Ishikawa (cell line): Measurements from ENCODE around the gene MON1A.

Source experiments
- CEBPB ChIP-seq: IDR thresholded peaks from 2 replicates; pipeline ENCODE4 v1.6.1; 2012
- CREB1 ChIP-seq: IDR thresholded peaks from 2 replicates; pipeline ENCODE4 v1.6.1; 2012; ENCODE audit warnings: low read depth
- EGR1 ChIP-seq: IDR thresholded peaks from 2 replicates; pipeline ENCODE4 v1.6.1; 2012
- EP300 ChIP-seq: IDR thresholded peaks from 2 replicates; pipeline ENCODE4 v1.6.1; 2012; ENCODE audit warnings: borderline replicate concordance
- FOXM1 ChIP-seq: IDR thresholded peaks from 2 replicates; pipeline ENCODE4 v1.6.1; 2012; ENCODE audit warnings: low read depth, borderline replicate concordance
- NFIC ChIP-seq: IDR thresholded peaks from 2 replicates; pipeline ENCODE4 v1.6.1; 2012
- RAD21 ChIP-seq: IDR thresholded peaks from 2 replicates; pipeline ENCODE4 v1.6.1; 2012; ENCODE audit warnings: low read depth
- TAF1 ChIP-seq: IDR thresholded peaks from 2 replicates; pipeline ENCODE4 v1.6.1; 2012; ENCODE audit warnings: low read depth, mild to moderate bottlenecking
- TCF12 ChIP-seq: IDR thresholded peaks from 2 replicates; pipeline ENCODE4 v1.6.1; 2012; ENCODE audit warnings: low read depth
- TEAD4 ChIP-seq: IDR thresholded peaks from 2 replicates; pipeline ENCODE4 v1.6.1; 2012
- YY1 ChIP-seq: IDR thresholded peaks from 2 replicates; pipeline ENCODE4 v1.6.1; 2012; ENCODE audit warnings: low read depth
- ZBTB7A ChIP-seq: IDR thresholded peaks from 2 replicates; pipeline ENCODE4 v1.6.1; 2012; ENCODE audit warnings: low read depth
- TF ChIP-seq, protein P1 (sequence below): IDR thresholded peaks from 2 replicates; pipeline ENCODE4 v1.6.1; 2012
- TF ChIP-seq, protein P2 (sequence below): IDR thresholded peaks from 2 replicates; pipeline ENCODE4 v1.6.1; 2012; ENCODE audit warnings: low read depth, mild to moderate bottlenecking
- TF ChIP-seq, protein P3 (sequence below): IDR thresholded peaks from 2 replicates; pipeline ENCODE4 v1.6.1; 2012

MON1A gene

DNA sequence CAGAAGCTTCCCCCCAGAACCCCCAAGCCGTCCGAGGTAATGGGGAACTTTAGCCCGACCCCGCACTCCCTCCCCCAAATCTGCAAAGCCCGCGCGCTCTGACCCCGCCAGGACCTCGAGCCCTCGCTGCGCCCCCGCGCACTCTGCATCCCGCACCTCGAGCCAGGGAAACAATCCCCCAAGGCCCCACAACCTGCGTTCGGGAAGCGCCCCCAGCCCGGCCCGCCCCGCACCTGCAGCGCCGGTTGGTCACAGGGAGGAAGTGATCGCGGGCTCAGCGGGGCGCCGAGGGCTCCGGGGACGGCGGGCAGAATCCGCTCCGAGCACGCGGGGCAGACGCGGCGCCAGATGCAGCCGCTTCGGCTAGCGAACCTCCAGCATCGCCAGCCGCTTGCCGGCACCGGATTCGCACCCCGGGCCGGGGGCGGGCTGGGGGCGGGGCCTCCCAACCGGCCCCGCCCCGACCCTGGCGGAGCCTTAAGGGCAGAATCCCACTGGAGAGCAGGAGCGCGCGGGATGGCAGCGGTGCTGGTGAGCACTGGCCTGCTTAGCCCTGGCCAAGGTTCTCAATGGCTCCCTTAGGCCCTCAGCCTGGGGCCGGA lies 60.0 kb downstream of the MON1A start, which contains the start of gene CAMKV:
CAMKV (minus strand) TSS at position 382 of the 602 bp plus-strand sequence. CDS start 7,518 bp downstream, outside the sequence.
- TF ChIP-seq FOXM1 = no peak
- TF ChIP-seq, protein P1, sequence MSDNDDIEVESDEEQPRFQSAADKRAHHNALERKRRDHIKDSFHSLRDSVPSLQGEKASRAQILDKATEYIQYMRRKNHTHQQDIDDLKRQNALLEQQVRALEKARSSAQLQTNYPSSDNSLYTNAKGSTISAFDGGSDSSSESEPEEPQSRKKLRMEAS = peak; percentile 42
- TF ChIP-seq TAF1 = no peak
- TF ChIP-seq EGR1 = no peak
- no peak for TF ChIP-seq CEBPB
- TF ChIP-seq, protein P2, sequence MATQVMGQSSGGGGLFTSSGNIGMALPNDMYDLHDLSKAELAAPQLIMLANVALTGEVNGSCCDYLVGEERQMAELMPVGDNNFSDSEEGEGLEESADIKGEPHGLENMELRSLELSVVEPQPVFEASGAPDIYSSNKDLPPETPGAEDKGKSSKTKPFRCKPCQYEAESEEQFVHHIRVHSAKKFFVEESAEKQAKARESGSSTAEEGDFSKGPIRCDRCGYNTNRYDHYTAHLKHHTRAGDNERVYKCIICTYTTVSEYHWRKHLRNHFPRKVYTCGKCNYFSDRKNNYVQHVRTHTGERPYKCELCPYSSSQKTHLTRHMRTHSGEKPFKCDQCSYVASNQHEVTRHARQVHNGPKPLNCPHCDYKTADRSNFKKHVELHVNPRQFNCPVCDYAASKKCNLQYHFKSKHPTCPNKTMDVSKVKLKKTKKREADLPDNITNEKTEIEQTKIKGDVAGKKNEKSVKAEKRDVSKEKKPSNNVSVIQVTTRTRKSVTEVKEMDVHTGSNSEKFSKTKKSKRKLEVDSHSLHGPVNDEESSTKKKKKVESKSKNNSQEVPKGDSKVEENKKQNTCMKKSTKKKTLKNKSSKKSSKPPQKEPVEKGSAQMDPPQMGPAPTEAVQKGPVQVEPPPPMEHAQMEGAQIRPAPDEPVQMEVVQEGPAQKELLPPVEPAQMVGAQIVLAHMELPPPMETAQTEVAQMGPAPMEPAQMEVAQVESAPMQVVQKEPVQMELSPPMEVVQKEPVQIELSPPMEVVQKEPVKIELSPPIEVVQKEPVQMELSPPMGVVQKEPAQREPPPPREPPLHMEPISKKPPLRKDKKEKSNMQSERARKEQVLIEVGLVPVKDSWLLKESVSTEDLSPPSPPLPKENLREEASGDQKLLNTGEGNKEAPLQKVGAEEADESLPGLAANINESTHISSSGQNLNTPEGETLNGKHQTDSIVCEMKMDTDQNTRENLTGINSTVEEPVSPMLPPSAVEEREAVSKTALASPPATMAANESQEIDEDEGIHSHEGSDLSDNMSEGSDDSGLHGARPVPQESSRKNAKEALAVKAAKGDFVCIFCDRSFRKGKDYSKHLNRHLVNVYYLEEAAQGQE = 0 out of 2 replicates have a peak, but pooled peaks have one; percentile 28
- TF ChIP-seq YY1 = no peak

DNA sequence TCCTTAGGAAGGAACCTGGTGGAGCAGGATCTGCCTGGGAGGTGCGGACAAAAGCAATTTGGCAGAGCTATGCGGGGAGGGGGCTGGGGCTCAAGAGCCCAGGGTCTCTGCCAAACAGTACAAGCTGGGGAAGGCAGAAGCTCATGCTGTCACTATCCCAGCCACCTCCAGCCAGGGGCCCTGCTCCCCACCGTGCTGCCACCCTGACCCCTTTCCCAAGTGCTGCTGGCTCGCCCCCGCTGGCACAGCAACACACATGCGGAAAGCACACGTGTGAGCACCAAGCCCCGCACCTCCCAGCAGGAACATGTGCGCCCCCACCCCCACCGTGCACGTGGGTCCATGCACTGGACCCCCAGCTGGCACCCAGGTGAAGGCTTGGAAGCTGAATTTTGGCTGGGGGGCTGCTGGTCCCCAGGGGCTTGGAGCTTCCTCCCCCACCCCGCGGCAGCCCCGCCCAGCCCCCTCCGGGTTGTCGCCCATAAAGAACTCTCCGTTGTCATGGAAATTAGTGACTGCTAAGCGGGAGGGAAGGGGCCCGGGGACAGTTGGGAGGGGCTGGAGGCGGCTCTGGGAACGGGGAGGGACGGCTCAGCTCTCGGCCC lies 60.6 kb downstream of the MON1A start:
- TF ChIP-seq, protein P3, sequence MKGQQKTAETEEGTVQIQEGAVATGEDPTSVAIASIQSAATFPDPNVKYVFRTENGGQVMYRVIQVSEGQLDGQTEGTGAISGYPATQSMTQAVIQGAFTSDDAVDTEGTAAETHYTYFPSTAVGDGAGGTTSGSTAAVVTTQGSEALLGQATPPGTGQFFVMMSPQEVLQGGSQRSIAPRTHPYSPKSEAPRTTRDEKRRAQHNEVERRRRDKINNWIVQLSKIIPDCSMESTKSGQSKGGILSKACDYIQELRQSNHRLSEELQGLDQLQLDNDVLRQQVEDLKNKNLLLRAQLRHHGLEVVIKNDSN = no peak
- no peak for TF ChIP-seq TEAD4
- TF ChIP-seq, protein P2 = no peak
- no peak for TF ChIP-seq TCF12

DNA sequence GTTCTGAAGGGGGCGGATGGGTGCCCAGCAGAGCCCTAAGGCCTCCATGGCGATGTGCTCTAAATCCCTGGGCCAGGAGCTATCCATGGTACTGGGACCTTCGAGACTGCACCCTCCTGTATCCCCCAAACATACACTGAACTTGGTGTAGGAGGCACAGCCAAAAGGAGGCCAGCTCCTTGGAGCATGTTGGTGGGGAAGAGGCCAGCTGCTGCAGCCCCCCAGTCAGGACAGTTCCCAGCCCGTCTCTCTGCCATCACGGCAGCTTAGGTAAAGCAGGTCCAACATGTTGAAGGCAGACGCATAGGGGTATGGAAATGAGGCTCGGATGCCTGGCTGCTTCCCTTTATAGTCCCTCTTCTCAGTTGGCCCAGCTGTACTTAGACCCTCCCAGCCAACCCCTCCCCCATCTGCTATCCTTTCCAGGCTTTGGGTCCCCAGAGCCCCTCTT lies 61.7 kb downstream of the MON1A start:
- no peak for TF ChIP-seq CEBPB
- TF ChIP-seq, protein P2 = peak; percentile 98
- TF ChIP-seq YY1 = 0 out of 2 replicates have a peak, but pooled peaks have one; percentile 31

DNA sequence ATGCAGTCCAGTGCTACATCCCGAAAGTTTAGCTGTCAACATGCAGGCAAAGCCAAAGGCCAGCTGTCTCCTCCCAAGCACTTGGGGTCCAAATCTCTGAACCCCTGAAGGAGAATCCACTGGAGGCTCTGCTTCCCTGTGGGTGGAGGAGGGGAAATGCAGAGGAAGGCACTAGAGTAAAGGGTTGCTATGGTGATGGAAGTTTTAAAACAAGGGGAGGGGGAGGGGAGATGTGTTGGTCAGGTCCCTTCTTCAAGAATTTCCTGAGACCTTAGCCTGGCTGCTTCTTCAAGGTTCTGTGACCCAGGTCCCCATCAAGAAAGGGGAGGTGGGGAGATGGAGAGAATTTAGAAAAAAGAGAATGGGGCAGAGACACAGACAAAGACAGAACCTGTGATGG lies 62.2 kb downstream of the MON1A start:
- TF ChIP-seq, protein P3 = no peak
- TF ChIP-seq NFIC (no peak), EP300 (no peak), ZBTB7A (no peak), CREB1 (no peak), TEAD4 (no peak), TAF1 (no peak), RAD21 (no peak), CEBPB (no peak), TCF12 (no peak), EGR1 (no peak), YY1 (no peak), FOXM1 (no peak)
- TF ChIP-seq, protein P1 = no peak
- TF ChIP-seq, protein P2 = no peak
